GM19372 (cell line): ENCODE results near the gene EPS8L2.
"Not testable (repeated sequence)": the region's sequence is repeated elsewhere in the genome, so short reads cannot be mapped to it uniquely, and the experiment has no call there.

Experiments
- ATAC-seq: cut with Tn5 transposase; IDR thresholded peaks from one replicate; pipeline ENCODE4 v1.9.1; 2021; ENCODE audit warnings: mild to moderate bottlenecking, low read depth, moderate library complexity; ENCODE audit not compliant: unreplicated experiment

The EPS8L2 gene

GRCh38 chr11:688681-689080, 17.4 kb upstream of the EPS8L2 start:
- no peak for ATAC-seq

- no peak for ATAC-seq
Measured at GRCh38 chr11:689625-690024, 16.4 kb upstream of the EPS8L2 start.

GRCh38 chr11:690244-690643, 15.8 kb upstream of the EPS8L2 start:
- ATAC-seq = not testable (repeated sequence)

- ATAC-seq = no peak
Measured at GRCh38 chr11:690738-691633, 15.0 kb upstream of the EPS8L2 start.

GRCh38 chr11:691710-692590, 14.1 kb upstream of the EPS8L2 start:
- no peak for ATAC-seq

- ATAC-seq = no peak
Measured at GRCh38 chr11:692824-693414, 13.1 kb upstream of the EPS8L2 start.

GRCh38 chr11:693415-693831, 12.6 kb upstream of the EPS8L2 start:
- no peak for ATAC-seq

GRCh38 chr11:693887-694562, 12.0 kb upstream of the EPS8L2 start:
- no peak for ATAC-seq

- peak; percentile 67 for ATAC-seq
Measured at GRCh38 chr11:694563-695287, 11.3 kb upstream of the EPS8L2 start, which contains the start of gene DEAF1. Gene DEAF1, minus strand, starts transcription at chr11:695222. Its CDS starts 175 bp downstream, at chr11:695047.

GRCh38 chr11:695288-695537, 10.8 kb upstream of the EPS8L2 start:
- ATAC-seq = no peak

GRCh38 chr11:695538-696248, 10.3 kb upstream of the EPS8L2 start, which contains the start of gene TMEM80:
Gene TMEM80, plus strand, starts transcription at chr11:695816. Its CDS starts 12 bp downstream, at chr11:695828.
- ATAC-seq = peak; percentile 64

- ATAC-seq = no peak
Measured at GRCh38 chr11:696955-697491, 9.0 kb upstream of the EPS8L2 start.

GRCh38 chr11:697811-698311, 8.2 kb upstream of the EPS8L2 start:
- ATAC-seq = no peak

GRCh38 chr11:698493-699115, 7.4 kb upstream of the EPS8L2 start:
- ATAC-seq = no peak

- no peak for ATAC-seq
Measured at GRCh38 chr11:699116-699508, 6.9 kb upstream of the EPS8L2 start.

GRCh38 chr11:699753-700152, 6.3 kb upstream of the EPS8L2 start:
- ATAC-seq = no peak

- no peak for ATAC-seq
Measured at GRCh38 chr11:701741-702461, 4.1 kb upstream of the EPS8L2 start.
